Measurements from ENCODE around the gene ZPBP2.
"Not testable (repeated sequence)": the region's sequence is repeated elsewhere in the genome, so short reads cannot be mapped to it uniquely, and the experiment has no call there.

The ZPBP2 gene

GRCh38 chr17:39845052-39845846, 22.8 kb upstream of the ZPBP2 start:
- Histone ChIP-seq H3K9me3 (no peaks in the 10 kb centered on the region), H3K36me3 (no peaks in the 10 kb centered on the region), H3K4me1 (ENCODE audit: control insufficient read depth in 1 of 2, insufficient read depth in 1 of 2, low read depth in 1 of 2, low read length in 1 of 2) (peaks cover 20 to 21% of the 10 kb centered on the region in 2 experiments), H3K27me3 (peaks cover 69% of the 10 kb centered on the region), H3K4me3 (ENCODE audit: low read depth in 1 of 2, low read length in 1 of 2) (no peak overlapping the region), H3K27ac (no peak overlapping the region)
- TF ChIP-seq CTCF (IDR thresholded peaks at IDR 0.05), result no peak

GRCh38 chr17:39846205-39846604, 21.8 kb upstream of the ZPBP2 start:
- peaks cover 63% of the 10 kb centered on the region for H3K27me3 ChIP-seq
- no peak overlapping the region for H3K4me3 ChIP-seq (ENCODE audit: low read depth in 1 of 2, low read length in 1 of 2)
- no peaks in the 10 kb centered on the region for H3K36me3 ChIP-seq
- H3K4me1 ChIP-seq (ENCODE audit: control insufficient read depth in 1 of 2, insufficient read depth in 1 of 2, low read depth in 1 of 2, low read length in 1 of 2), result peaks cover 20 to 21% of the 10 kb centered on the region in 2 experiments
- no peak overlapping the region for H3K27ac ChIP-seq
- no peak for TF ChIP-seq CTCF (IDR thresholded peaks at IDR 0.05)
- H3K9me3 ChIP-seq, result no peaks in the 10 kb centered on the region

GRCh38 chr17:39848600-39848999, 19.4 kb upstream of the ZPBP2 start:
- H3K36me3 ChIP-seq, result no peaks in the 10 kb centered on the region
- peak overlapping the region; percentile 70 for H3K27ac ChIP-seq
- H3K4me1 ChIP-seq (ENCODE audit: control insufficient read depth in 1 of 2, insufficient read depth in 1 of 2, low read depth in 1 of 2, low read length in 1 of 2), result peaks cover 20 to 21% of the 10 kb centered on the region in 2 experiments
- TF ChIP-seq CTCF (IDR thresholded peaks at IDR 0.05), result no peak
- peaks cover 63% of the 10 kb centered on the region for H3K27me3 ChIP-seq
- no peak overlapping the region for H3K4me3 ChIP-seq (ENCODE audit: low read depth in 1 of 2, low read length in 1 of 2)
- no peaks in the 10 kb centered on the region for H3K9me3 ChIP-seq

DNA sequence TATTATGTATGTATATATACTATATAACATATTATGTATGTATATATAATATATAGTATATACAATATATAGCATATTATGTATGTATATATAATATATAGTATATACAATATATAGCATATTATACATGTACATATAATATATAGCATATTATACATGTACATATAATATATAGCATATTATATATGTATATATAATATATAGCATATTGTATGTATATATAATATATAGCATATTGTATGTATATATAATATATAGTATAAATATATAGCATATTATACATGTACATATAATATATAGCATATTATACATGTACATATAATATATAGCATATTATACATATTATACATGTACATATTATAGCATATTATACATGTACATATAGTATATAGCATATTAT, 17.8 kb upstream of the ZPBP2 start:
- H3K9me3 ChIP-seq; H3K27ac ChIP-seq; H3K36me3 ChIP-seq; H3K4me3 ChIP-seq (ENCODE audit: low read depth in 1 of 2, low read length in 1 of 2): not testable (repeated sequence)
- peaks cover 20 to 21% of the 10 kb centered on the region in 2 experiments for H3K4me1 ChIP-seq (ENCODE audit: control insufficient read depth in 1 of 2, insufficient read depth in 1 of 2, low read depth in 1 of 2, low read length in 1 of 2)
- peaks cover 63% of the 10 kb centered on the region for H3K27me3 ChIP-seq

DNA sequence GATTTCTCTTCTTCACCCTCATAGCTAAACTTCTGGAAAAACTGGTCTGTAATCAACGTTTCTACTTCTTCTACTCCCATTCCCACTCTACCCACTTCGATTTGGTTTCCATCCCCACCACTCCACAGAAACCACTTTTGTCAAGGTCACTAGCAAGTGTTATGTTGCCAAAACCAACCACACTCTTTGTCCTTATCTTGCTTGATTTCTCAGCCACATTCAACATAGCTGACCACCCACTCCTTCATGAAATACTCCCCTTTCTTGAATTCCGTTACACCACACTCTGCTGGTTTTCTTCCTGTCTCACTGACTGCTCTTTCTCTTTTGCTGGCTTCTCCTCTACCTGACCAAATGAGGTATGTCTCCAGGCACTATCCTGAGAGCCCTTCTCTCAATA, 15.8 kb upstream of the ZPBP2 start:
- Histone ChIP-seq H3K36me3 (no peaks in the 10 kb centered on the region), H3K4me1 (ENCODE audit: control insufficient read depth in 1 of 2, insufficient read depth in 1 of 2, low read depth in 1 of 2, low read length in 1 of 2) (peaks cover 18 to 19% of the 10 kb centered on the region in 2 experiments), H3K27ac (no peak overlapping the region), H3K9me3 (no peaks in the 10 kb centered on the region), H3K27me3 (peaks cover 62% of the 10 kb centered on the region), H3K4me3 (ENCODE audit: low read depth in 1 of 2, low read length in 1 of 2) (no peak overlapping the region)
- no peak for TF ChIP-seq CTCF (IDR thresholded peaks at IDR 0.05)

GRCh38 chr17:39854909-39855308, 13.1 kb upstream of the ZPBP2 start:
- TF ChIP-seq CTCF (IDR thresholded peaks at IDR 0.05), result no peak
- no peaks in the 10 kb centered on the region for H3K4me1 ChIP-seq (ENCODE audit: control insufficient read depth in 1 of 2, insufficient read depth in 1 of 2, low read depth in 1 of 2, low read length in 1 of 2)

GRCh38 chr17:39855911-39856649, 11.9 kb upstream of the ZPBP2 start:
- H3K4me3 ChIP-seq (ENCODE audit: low read depth in 1 of 2, low read length in 1 of 2); H3K9me3 ChIP-seq; H3K4me1 ChIP-seq (ENCODE audit: control insufficient read depth in 1 of 2, insufficient read depth in 1 of 2, low read depth in 1 of 2, low read length in 1 of 2); H3K36me3 ChIP-seq; H3K27ac ChIP-seq: not testable (repeated sequence)
- peaks cover 97% of the 10 kb centered on the region for H3K27me3 ChIP-seq

More at GRCh38 chr17:39854909-39855308, 13.1 kb upstream of the ZPBP2 start:
- no peaks in the 10 kb centered on the region for H3K9me3 ChIP-seq
- no peak overlapping the region for H3K27ac ChIP-seq
- H3K4me3 ChIP-seq (ENCODE audit: low read depth in 1 of 2, low read length in 1 of 2), result no peak overlapping the region
- H3K27me3 ChIP-seq, result peaks cover 87% of the 10 kb centered on the region
- no peaks in the 10 kb centered on the region for H3K36me3 ChIP-seq
